Bronchial smooth muscle cell (primary cell): ENCODE data around the gene FAM151B. TPM values are rescaled to one million over a fixed set of nuclear protein-coding genes. Genes with fewer than 3 reads are reported as not detected.

Source experiments
- total RNA-seq: library from RNA; depleted of rRNA; stranded (reverse); fragments of >200 nt; gene quantifications from 2 replicates; pipeline ENCODE4 v1.2.1, GENCODE V29; 2014

FAM151B gene
- 3.9 and 6.9 TPM in 2 replicates for total RNA-seq

GRCh38 chr5:80487829-80488721 is at the start of gene FAM151B:
TSS of gene FAM151B (plus strand) at chr5:80488100. CDS start at chr5:80488124, 24 bp downstream.

GRCh38 chr5:80569961-80570786 is 82.3 kb downstream of the FAM151B start, which contains the start of gene ANKRD34B:
TSS of gene ANKRD34B (minus strand) at chr5:80570280. CDS start at chr5:80560019, 10,261 bp downstream.

Other genes starting within 250 kb of the FAM151B start
- 9.0 and 11.8 TPM in 2 replicates for gene SERINC5, start 232.1 kb upstream of the FAM151B start, total RNA-seq
- not detected in 2 replicates for gene SPZ1, start 168.1 kb upstream of the FAM151B start, total RNA-seq
- gene ZFYVE16, start 80.0 kb upstream of the FAM151B start, total RNA-seq = 17.2 and 19.4 TPM in 2 replicates
- gene ANKRD34B, start 82.2 kb downstream of the FAM151B start, total RNA-seq = not detected in 2 replicates
- gene MSH3, start 166.6 kb downstream of the FAM151B start, total RNA-seq = 6.6 and 12.9 TPM in 2 replicates
- gene DHFR, start 166.9 kb downstream of the FAM151B start, total RNA-seq = 2.7 and 6.1 TPM in 2 replicates